ENCODE measurements around the gene GPR84. TPM values are rescaled to one million over a fixed set of nuclear protein-coding genes. Genes with fewer than 3 reads are reported as not detected.

Gene GPR84
- polyA plus RNA-seq, 1 donor (not counting 4 experiments of a cell fraction or from before 2014, with no cell fraction given) = 0.12 TPM

- H3K4me1 ChIP-seq (ENCODE audit: control insufficient read depth, extremely low read depth, insufficient read depth, low read length) = peaks cover 64% of the 10 kb centered on the region
- peak overlapping the region; percentile 6 for H3K9ac ChIP-seq (ENCODE audit: control insufficient read depth, extremely low read depth, insufficient read depth, low read length)
- DNase-seq (ENCODE audit: low read depth, low spot score) (no peak), FAIRE-seq (no peak)
- H2AFZ ChIP-seq (ENCODE audit: control insufficient read depth, low read length) = no peak overlapping the region
- H3K4me3 ChIP-seq (ENCODE audit: control insufficient read depth in 2 of 3, extremely low read depth in 1 of 3, insufficient read depth in 2 of 3, low read depth in 1 of 3, low read length in 3 of 3) = peak overlapping the region; percentile 0 to 88 (median 83)
- H3K27ac ChIP-seq (ENCODE audit: control insufficient read depth, insufficient read depth, low read length) = peak overlapping the region; percentile 29
- no peaks in the 10 kb centered on the region for H3K9me3 ChIP-seq (ENCODE audit: control insufficient read depth, low read depth, low read length)
- TF ChIP-seq CTCF (optimal IDR thresholded peaks at IDR 0.05 in 1 of 3, IDR thresholded peaks at IDR 0.05 in 1 of 3, conservative IDR thresholded peaks at IDR 0.05 in 1 of 3; ENCODE audit: extremely low read depth in 1 of 3, insufficient read depth in 2 of 3, low read length in 3 of 3) = no peak
- no peak for TF ChIP-seq EZH2 (IDR thresholded peaks at IDR 0.05; ENCODE audit: low read length)
- H3K79me2 ChIP-seq (ENCODE audit: control insufficient read depth, insufficient read depth, low read length) = peaks cover 63% of the 10 kb centered on the region
- dilution Hi-C loops (cut with MboI; ENCODE audit: extremely low pct_ligation_motif_present, low sequenced_read_pairs) = no loop called here
- H3K27me3 ChIP-seq (ENCODE audit: control insufficient read depth, extremely low read depth, insufficient read depth, low read length) = no peaks in the 10 kb centered on the region
- H3K4me2 ChIP-seq (ENCODE audit: control insufficient read depth, extremely low read depth, insufficient read depth, low read depth, low read length) = peak overlapping the region; percentile 95
- peaks cover 3% of the 10 kb centered on the region for H3K9me1 ChIP-seq (ENCODE audit: control insufficient read depth, extremely low read depth, insufficient read depth, low read length)
- H4K20me1 ChIP-seq (ENCODE audit: control insufficient read depth, extremely low read depth, insufficient read depth, low read length) = peaks cover 5% of the 10 kb centered on the region
- H3K36me3 ChIP-seq (ENCODE audit: control insufficient read depth in 2 of 2, extremely low read depth in 1 of 2, insufficient read depth in 2 of 2, low read length in 2 of 2) = peaks cover 5 to 16% of the 10 kb centered on the region in 2 experiments
Measured at GRCh38 chr12:54388237-54389133, 24.2 kb upstream of the GPR84 start.

GRCh38 chr12:54387114-54387467 is 22.8 kb upstream of the GPR84 start:
- no peaks in the 10 kb centered on the region for H3K9me3 ChIP-seq (ENCODE audit: control insufficient read depth, low read depth, low read length)
- peak overlapping the region; percentile 29 for H3K27ac ChIP-seq (ENCODE audit: control insufficient read depth, insufficient read depth, low read length)
- no peak overlapping the region for H3K9ac ChIP-seq (ENCODE audit: control insufficient read depth, extremely low read depth, insufficient read depth, low read length)
- H3K36me3 ChIP-seq (ENCODE audit: control insufficient read depth in 2 of 2, extremely low read depth in 1 of 2, insufficient read depth in 2 of 2, low read length in 2 of 2) = peaks cover 8 to 20% of the 10 kb centered on the region in 2 experiments
- TF ChIP-seq EZH2 (IDR thresholded peaks at IDR 0.05; ENCODE audit: low read length) (no peak), CTCF (optimal IDR thresholded peaks at IDR 0.05 in 1 of 3, IDR thresholded peaks at IDR 0.05 in 1 of 3, conservative IDR thresholded peaks at IDR 0.05 in 1 of 3; ENCODE audit: extremely low read depth in 1 of 3, insufficient read depth in 2 of 3, low read length in 3 of 3) (no peak)
- no peak overlapping the region for H3K4me2 ChIP-seq (ENCODE audit: control insufficient read depth, extremely low read depth, insufficient read depth, low read depth, low read length)
- H3K4me3 ChIP-seq (ENCODE audit: control insufficient read depth in 2 of 3, extremely low read depth in 1 of 3, insufficient read depth in 2 of 3, low read depth in 1 of 3, low read length in 3 of 3) = no peak overlapping the region
- H3K79me2 ChIP-seq (ENCODE audit: control insufficient read depth, insufficient read depth, low read length) = peaks cover 70% of the 10 kb centered on the region
- no peak overlapping the region for H2AFZ ChIP-seq (ENCODE audit: control insufficient read depth, low read length)
- H4K20me1 ChIP-seq (ENCODE audit: control insufficient read depth, extremely low read depth, insufficient read depth, low read length) = peaks cover 5% of the 10 kb centered on the region
- H3K27me3 ChIP-seq (ENCODE audit: control insufficient read depth, extremely low read depth, insufficient read depth, low read length) = no peaks in the 10 kb centered on the region
- dilution Hi-C loops (cut with MboI; ENCODE audit: extremely low pct_ligation_motif_present, low sequenced_read_pairs) = no loop called here
- H3K9me1 ChIP-seq (ENCODE audit: control insufficient read depth, extremely low read depth, insufficient read depth, low read length) = peaks cover 3% of the 10 kb centered on the region
- H3K4me1 ChIP-seq (ENCODE audit: control insufficient read depth, extremely low read depth, insufficient read depth, low read length) = peaks cover 64% of the 10 kb centered on the region
- DNase-seq (ENCODE audit: low read depth, low spot score) (no peak), FAIRE-seq (no peak)

All from keratinocyte (primary cell).